Naive B cell (primary cell): ENCODE data around the gene C5orf15. TPM values are rescaled to one million over a fixed set of nuclear protein-coding genes. Genes with fewer than 3 reads are reported as not detected.
"Not testable (repeated sequence)": the region's sequence is repeated elsewhere in the genome, so short reads cannot be mapped to it uniquely, and the experiment has no call there.

Experiments
- ATAC-seq, 2 donors: fragments of 150-1000 bp; cut with Tn5 transposase; 2 replicates each; pipeline ENCODE4 v1.10.0; 2021; ENCODE audit warnings: low read depth in 2 of 2, mild to moderate bottlenecking in 2 of 2, moderate library complexity in 2 of 2
- DNase-seq: peaks from one replicate; pipeline ENCODE4 v3.0.0; 2022
- H3K27ac Mint-ChIP-seq, 6 donors: one replicate each; pipeline ENCODE4 v1.8.0; 2020 to 2022; ENCODE audit warnings: mild to moderate bottlenecking in 6 of 6, mixed read lengths in 6 of 6, moderate library complexity in 5 of 6, inconsistent platforms in 2 of 6
- H3K27me3 Mint-ChIP-seq, 3 donors: one replicate each; pipeline ENCODE4 v1.8.0; 2021 to 2022; ENCODE audit warnings: mixed read lengths in 3 of 3, mild to moderate bottlenecking in 1 of 3
- H3K36me3 Mint-ChIP-seq, 2 donors: one replicate each; pipeline ENCODE4 v1.8.0; 2020 to 2022; ENCODE audit warnings: mixed read lengths in 2 of 2, inconsistent platforms in 1 of 2, mild to moderate bottlenecking in 1 of 2
- H3K4me1 Mint-ChIP-seq, 3 donors: one replicate each; pipeline ENCODE4 v1.8.0; 2020 to 2022; ENCODE audit warnings: mixed read lengths in 3 of 3, inconsistent platforms in 1 of 3, mild to moderate bottlenecking in 1 of 3, moderate library complexity in 1 of 3
- H3K4me3 Mint-ChIP-seq, 8 donors: one replicate each; pipeline ENCODE4 v1.8.0; 2020 to 2022; ENCODE audit warnings: mild to moderate bottlenecking in 8 of 8, mixed read lengths in 8 of 8, moderate library complexity in 8 of 8, inconsistent platforms in 2 of 8
- H3K9me3 Mint-ChIP-seq, 7 donors: one replicate each; pipeline ENCODE4 v1.8.0; 2020 to 2022; ENCODE audit warnings: mixed read lengths in 7 of 7, mild to moderate bottlenecking in 5 of 7, inconsistent platforms in 2 of 7, moderate library complexity in 1 of 7
- polyA plus RNA-seq, 6 donors: library from polyadenylated mRNA; unstranded; fragments of 300-500 nt; fragmentation: Illumina TruSeq; gene quantifications; one replicate each; pipeline ENCODE4 v1.2.3, GENCODE V29; 2021; ENCODE audit warnings: low read depth in 6 of 6

The C5orf15 gene
- polyA plus RNA-seq, 6 donors from 2014 or later, result 37.2 to 44.3 (median 41.2) TPM

GRCh38 chr5:133935991-133936650, 32.3 kb downstream of the C5orf15 start:
- Mint-ChIP-seq H3K4me3 (peak overlapping the region in 6 of 8 donors; percentile 64 to 92 (median 82)), H3K27ac (peak overlapping the region; percentile 93 to 100 (median 99)), H3K36me3 (peaks cover 0 to 18% of the 10 kb centered on the region in 2 donors), H3K9me3 (peaks cover 0 to 12% (median 8%) of the 10 kb centered on the region in 7 donors), H3K4me1 (peaks cover 88 to 98% (median 92%) of the 10 kb centered on the region in 3 donors)
- DNase-seq, ATAC-seq, H3K27me3 Mint-ChIP-seq: not testable (repeated sequence)

GRCh38 chr5:133935667-133935940, 32.8 kb downstream of the C5orf15 start:
- H3K36me3 Mint-ChIP-seq, result peaks cover 0 to 18% of the 10 kb centered on the region in 2 donors
- ATAC-seq (no peak), DNase-seq (no peak)
- H3K4me3 Mint-ChIP-seq, result peak overlapping the region; percentile 64 to 92 (median 82)
- peaks cover 88 to 98% (median 93%) of the 10 kb centered on the region in 3 donors for H3K4me1 Mint-ChIP-seq
- H3K27ac Mint-ChIP-seq, result peak overlapping the region; percentile 93 to 100 (median 99)
- peaks cover 0 to 12% (median 8%) of the 10 kb centered on the region in 7 donors for H3K9me3 Mint-ChIP-seq
- H3K27me3 Mint-ChIP-seq, result no peaks in the 10 kb centered on the region

GRCh38 chr5:133934822-133935666, 33.4 kb downstream of the C5orf15 start:
- peak overlapping the region; percentile 68 to 92 (median 82) for H3K4me3 Mint-ChIP-seq
- peaks cover 0 to 12% (median 8%) of the 10 kb centered on the region in 7 donors for H3K9me3 Mint-ChIP-seq
- no peaks in the 10 kb centered on the region for H3K27me3 Mint-ChIP-seq
- DNase-seq (peak; percentile 86), ATAC-seq (peak; percentile 69 to 70)
- peak overlapping the region; percentile 93 to 100 (median 99) for H3K27ac Mint-ChIP-seq
- peaks cover 0 to 18% of the 10 kb centered on the region in 2 donors for H3K36me3 Mint-ChIP-seq
- H3K4me1 Mint-ChIP-seq, result peaks cover 89 to 98% (median 97%) of the 10 kb centered on the region in 3 donors

GRCh38 chr5:133934311-133934710, 34.1 kb downstream of the C5orf15 start:
- H3K4me3 Mint-ChIP-seq, result peak overlapping the region; percentile 68 to 92 (median 84)
- H3K4me1 Mint-ChIP-seq, result peaks cover 89 to 98% (median 97%) of the 10 kb centered on the region in 3 donors
- H3K9me3 Mint-ChIP-seq, result peaks cover 0 to 10% (median 5%) of the 10 kb centered on the region in 7 donors
- no peak for DNase-seq
- peak overlapping the region; percentile 93 to 100 (median 99) for H3K27ac Mint-ChIP-seq
- no peak for ATAC-seq
- no peaks in the 10 kb centered on the region for H3K27me3 Mint-ChIP-seq
- peaks cover 0 to 12% of the 10 kb centered on the region in 2 donors for H3K36me3 Mint-ChIP-seq

GRCh38 chr5:133933670-133934295, 34.6 kb downstream of the C5orf15 start:
- DNase-seq (no peak), ATAC-seq (no peak)
- peak overlapping the region; percentile 93 to 100 (median 99) for H3K27ac Mint-ChIP-seq
- H3K36me3 Mint-ChIP-seq, result peaks cover 0 to 11% of the 10 kb centered on the region in 2 donors
- H3K4me3 Mint-ChIP-seq, result peak overlapping the region; percentile 68 to 92 (median 86)
- H3K4me1 Mint-ChIP-seq, result peaks cover 89 to 98% (median 97%) of the 10 kb centered on the region in 3 donors
- H3K9me3 Mint-ChIP-seq, result peaks cover 0 to 10% (median 5%) of the 10 kb centered on the region in 7 donors
- no peaks in the 10 kb centered on the region for H3K27me3 Mint-ChIP-seq

GRCh38 chr5:133933169-133933509, 35.3 kb downstream of the C5orf15 start:
- peak overlapping the region; percentile 93 to 100 (median 99) for H3K27ac Mint-ChIP-seq
- ATAC-seq (no peak), DNase-seq (no peak)
- peak overlapping the region; percentile 68 to 92 (median 84) for H3K4me3 Mint-ChIP-seq
- peaks cover 0 to 11% of the 10 kb centered on the region in 2 donors for H3K36me3 Mint-ChIP-seq
- no peaks in the 10 kb centered on the region for H3K27me3 Mint-ChIP-seq
- peaks cover 86 to 98% (median 97%) of the 10 kb centered on the region in 3 donors for H3K4me1 Mint-ChIP-seq
- peaks cover 0 to 10% (median 5%) of the 10 kb centered on the region in 7 donors for H3K9me3 Mint-ChIP-seq

- H3K27ac Mint-ChIP-seq, result peak overlapping the region; percentile 93 to 100 (median 99)
- peaks cover 0 to 11% of the 10 kb centered on the region in 2 donors for H3K36me3 Mint-ChIP-seq
- no peaks in the 10 kb centered on the region for H3K27me3 Mint-ChIP-seq
- peak; percentile 65 to 70 for ATAC-seq
- peaks cover 0 to 8% (median 5%) of the 10 kb centered on the region in 7 donors for H3K9me3 Mint-ChIP-seq
- H3K4me1 Mint-ChIP-seq, result peaks cover 83 to 98% (median 95%) of the 10 kb centered on the region in 3 donors
- peak; percentile 92 for DNase-seq
- H3K4me3 Mint-ChIP-seq, result peak overlapping the region; percentile 68 to 92 (median 84)
Observed at GRCh38 chr5:133932441-133933168, 35.8 kb downstream of the C5orf15 start.

GRCh38 chr5:133931546-133931945, 36.9 kb downstream of the C5orf15 start:
- H3K9me3 Mint-ChIP-seq, result peaks cover 0 to 7% (median 3%) of the 10 kb centered on the region in 7 donors
- no peaks in the 10 kb centered on the region for H3K27me3 Mint-ChIP-seq
- peak overlapping the region; percentile 93 to 100 (median 99) for H3K27ac Mint-ChIP-seq
- H3K4me3 Mint-ChIP-seq, result peak overlapping the region in 7 of 8 donors; percentile 6 to 90 (median 85)
- ATAC-seq, result no peak
- H3K36me3 Mint-ChIP-seq, result peaks cover 0 to 7% of the 10 kb centered on the region in 2 donors
- no peak for DNase-seq
- H3K4me1 Mint-ChIP-seq, result peaks cover 82 to 97% (median 94%) of the 10 kb centered on the region in 3 donors

- H3K9me3 Mint-ChIP-seq, result peaks cover 0 to 4% (median 0%) of the 10 kb centered on the region in 7 donors
- H3K4me1 Mint-ChIP-seq, result peaks cover 76 to 96% (median 94%) of the 10 kb centered on the region in 3 donors
- H3K27ac Mint-ChIP-seq, result peak overlapping the region; percentile 93 to 100 (median 99)
- DNase-seq, result no peak
- no peak for ATAC-seq
- peak overlapping the region in 7 of 8 donors; percentile 48 to 88 (median 77) for H3K4me3 Mint-ChIP-seq
- H3K36me3 Mint-ChIP-seq, result no peaks in the 10 kb centered on the region
- H3K27me3 Mint-ChIP-seq, result no peaks in the 10 kb centered on the region
Observed at GRCh38 chr5:133930813-133931090, 37.7 kb downstream of the C5orf15 start.

- peaks cover 0 to 2% (median 0%) of the 10 kb centered on the region in 7 donors for H3K9me3 Mint-ChIP-seq
- peak overlapping the region; percentile 48 to 88 (median 76) for H3K4me3 Mint-ChIP-seq
- H3K27me3 Mint-ChIP-seq, result no peaks in the 10 kb centered on the region
- peak; percentile 27 to 38 for ATAC-seq
- H3K27ac Mint-ChIP-seq, result peak overlapping the region; percentile 93 to 100 (median 99)
- peaks cover 76 to 96% (median 93%) of the 10 kb centered on the region in 3 donors for H3K4me1 Mint-ChIP-seq
- DNase-seq, result peak; percentile 76
- H3K36me3 Mint-ChIP-seq, result no peaks in the 10 kb centered on the region
Observed at GRCh38 chr5:133930061-133930812, 38.2 kb downstream of the C5orf15 start.

- peak overlapping the region; percentile 48 to 92 (median 76) for H3K4me3 Mint-ChIP-seq
- H3K9me3 Mint-ChIP-seq, result peaks cover 0 to 2% (median 0%) of the 10 kb centered on the region in 7 donors
- peaks cover 75 to 88% (median 88%) of the 10 kb centered on the region in 3 donors for H3K4me1 Mint-ChIP-seq
- peak overlapping the region; percentile 93 to 100 (median 99) for H3K27ac Mint-ChIP-seq
- ATAC-seq (peak; percentile 49 to 53), DNase-seq (peak; percentile 66)
- H3K27me3 Mint-ChIP-seq, result no peaks in the 10 kb centered on the region
- no peaks in the 10 kb centered on the region for H3K36me3 Mint-ChIP-seq
Observed at GRCh38 chr5:133928587-133929393, 39.6 kb downstream of the C5orf15 start.
